ENCODE results near the gene RAPGEF1.

RAPGEF1 gene

GRCh38 chr9:131575946-131576853 lies 163.7 kb downstream of the RAPGEF1 start:
- no peak overlapping the region for H3K4me3 ChIP-seq (ENCODE audit: low read depth, low read length)
- DNase-seq (ENCODE audit: low read depth), result no peak
- no peak for TF ChIP-seq CTCF (IDR thresholded peaks at IDR 0.05; ENCODE audit: low read depth, low read length, missing control alignments)

GRCh38 chr9:131574730-131575640 lies 164.9 kb downstream of the RAPGEF1 start:
- no peak overlapping the region for H3K4me3 ChIP-seq (ENCODE audit: low read depth, low read length)
- TF ChIP-seq CTCF (IDR thresholded peaks at IDR 0.05; ENCODE audit: low read depth, low read length, missing control alignments), result no peak
- no peak for DNase-seq (ENCODE audit: low read depth)

GRCh38 chr9:131567910-131568309 lies 172.0 kb downstream of the RAPGEF1 start:
- no peak for DNase-seq (ENCODE audit: low read depth)
- no peak for TF ChIP-seq CTCF (IDR thresholded peaks at IDR 0.05; ENCODE audit: low read depth, low read length, missing control alignments)
- no peak overlapping the region for H3K4me3 ChIP-seq (ENCODE audit: low read depth, low read length)

GRCh38 chr9:131566158-131566557 lies 173.7 kb downstream of the RAPGEF1 start:
- no peak for DNase-seq (ENCODE audit: low read depth)
- no peak overlapping the region for H3K4me3 ChIP-seq (ENCODE audit: low read depth, low read length)
- no peak for TF ChIP-seq CTCF (IDR thresholded peaks at IDR 0.05; ENCODE audit: low read depth, low read length, missing control alignments)

GRCh38 chr9:131565369-131565768 lies 174.5 kb downstream of the RAPGEF1 start:
- no peak for TF ChIP-seq CTCF (IDR thresholded peaks at IDR 0.05; ENCODE audit: low read depth, low read length, missing control alignments)
- no peak for DNase-seq (ENCODE audit: low read depth)
- no peak overlapping the region for H3K4me3 ChIP-seq (ENCODE audit: low read depth, low read length)

GRCh38 chr9:131562032-131562959 lies 177.6 kb downstream of the RAPGEF1 start:
- no peak for TF ChIP-seq CTCF (IDR thresholded peaks at IDR 0.05; ENCODE audit: low read depth, low read length, missing control alignments)
- H3K4me3 ChIP-seq (ENCODE audit: low read depth, low read length), result no peak overlapping the region
- no peak for DNase-seq (ENCODE audit: low read depth)
